GM12891 (cell line): ENCODE data around the gene RANBP17.

Source experiments
- DNase-seq: peaks from one replicate; pipeline ENCODE4 v3.0.0; 2011; ENCODE audit warnings: low spot score; ENCODE audit not compliant: insufficient read length
- FAIRE-seq: peaks from 2 replicates; lab custom pipeline; 2011; peaks lifted over from hg19 to GRCh38; lab: Jason Lieb, UNC
- PAX5 ChIP-seq: IDR thresholded peaks from 2 replicates; pipeline ENCODE4 v1.6.1; 2011; ENCODE audit warnings: low read length, moderate library complexity, mild to moderate bottlenecking; ENCODE audit not compliant: insufficient read depth, severe bottlenecking
- POLR2A ChIP-seq: IDR thresholded peaks from 2 replicates; pipeline ENCODE4 v1.6.1; 2011; ENCODE audit warnings: low read depth, low read length, control low read depth
- POLR2AphosphoS5 ChIP-seq: IDR thresholded peaks from 2 replicates; pipeline ENCODE4 v1.6.1; 2011; ENCODE audit warnings: low read depth, low read length, control low read depth
- POU2F2 ChIP-seq: IDR thresholded peaks from 2 replicates; pipeline ENCODE4 v1.6.1; 2011; ENCODE audit warnings: low read depth, mild to moderate bottlenecking, control low read depth, low read length, moderate library complexity
- SPI1 ChIP-seq: IDR thresholded peaks from 2 replicates; pipeline ENCODE4 v1.6.1; 2011; ENCODE audit warnings: low read depth, low read length, control low read depth
- TAF1 ChIP-seq: IDR thresholded peaks from 2 replicates; pipeline ENCODE4 v1.6.1; 2011; ENCODE audit warnings: low read depth, low read length, control low read depth

Gene RANBP17

DNA sequence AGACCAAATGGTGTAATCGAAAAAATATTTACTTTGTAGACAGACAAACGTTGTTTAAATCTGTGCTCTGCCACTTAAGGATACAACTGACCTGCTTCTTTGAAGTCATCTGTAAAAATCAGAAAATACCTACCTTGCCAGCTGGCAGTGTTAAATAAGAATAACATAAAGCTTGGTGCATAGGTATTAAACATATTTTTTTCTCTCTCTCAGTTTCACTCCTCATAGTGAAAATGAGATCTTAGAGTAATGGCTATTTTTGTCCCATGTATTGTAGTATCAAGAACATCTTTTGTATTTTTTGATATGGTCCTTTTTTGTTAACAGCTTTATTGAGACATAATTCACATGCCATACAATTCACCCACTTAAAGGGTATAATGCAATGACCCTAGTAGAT, 17.9 kb upstream of the RANBP17 start:
- FAIRE-seq: no peak
- TF ChIP-seq TAF1 (no peak), POLR2A (no peak), SPI1 (no peak), POU2F2 (no peak), POLR2AphosphoS5 (no peak), PAX5 (no peak)
- no peak for DNase-seq

DNA sequence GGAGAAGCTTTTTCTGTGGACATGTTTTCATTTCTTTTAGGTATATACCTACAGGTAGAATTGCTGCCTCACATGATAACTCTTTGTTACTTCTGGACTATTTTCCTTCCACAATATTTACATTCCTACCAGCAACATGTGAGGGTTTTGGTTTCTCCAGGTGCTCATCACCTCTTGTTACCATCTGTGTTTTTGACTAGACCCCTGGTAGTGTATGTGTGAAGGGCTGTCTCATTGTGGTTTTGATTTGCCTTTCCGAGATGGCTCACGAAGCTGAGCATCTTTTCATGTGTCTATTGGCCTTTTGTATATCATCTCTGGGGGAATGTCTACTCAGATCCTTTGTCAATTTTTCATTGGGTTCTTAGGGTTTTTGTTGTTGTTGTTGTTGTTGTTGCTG, 17.2 kb upstream of the RANBP17 start:
- TF ChIP-seq POLR2A (no peak), SPI1 (no peak), POU2F2 (no peak), POLR2AphosphoS5 (no peak), PAX5 (no peak), TAF1 (no peak)
- FAIRE-seq (no peak), DNase-seq (no peak)

DNA sequence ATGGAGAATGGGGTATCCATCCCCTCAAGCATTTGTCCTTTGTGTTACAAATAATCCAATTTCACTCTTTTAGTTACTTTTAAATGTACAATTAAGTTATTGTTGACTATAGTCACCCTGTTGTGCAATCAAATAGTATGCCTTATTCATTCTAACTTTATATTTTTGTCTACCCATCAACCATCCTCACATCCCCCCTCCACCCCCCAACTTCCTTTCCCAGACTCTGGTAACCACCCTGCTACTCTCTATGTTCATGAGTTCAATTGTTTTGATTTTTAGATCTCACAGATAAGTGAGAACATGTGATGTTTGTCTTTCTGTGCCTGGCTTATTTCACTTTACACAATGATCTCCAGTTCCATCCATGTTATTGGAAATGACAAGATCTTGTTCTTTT, 15.4 kb upstream of the RANBP17 start:
- FAIRE-seq (no peak), DNase-seq (no peak)
- TF ChIP-seq POLR2A (no peak), PAX5 (no peak)

DNA sequence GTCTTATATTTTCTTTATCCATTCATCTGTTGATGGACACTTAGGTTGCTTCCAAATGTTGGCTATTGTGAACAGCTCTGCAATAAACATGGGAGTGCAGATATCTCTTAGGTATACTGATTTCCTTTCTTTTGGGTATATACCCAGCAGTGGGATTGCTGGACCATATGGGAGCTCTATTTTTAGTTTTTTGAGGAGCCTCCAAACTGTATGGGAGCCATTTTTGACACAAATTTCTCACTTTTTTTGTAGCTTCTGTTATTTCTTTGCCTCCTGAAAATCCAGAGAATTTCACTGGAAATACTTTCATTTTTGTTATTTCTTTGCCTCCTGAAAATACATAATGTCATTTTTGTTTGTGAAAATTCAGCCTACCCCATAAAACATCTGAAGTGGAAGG, 15.0 kb upstream of the RANBP17 start:
- no peak for FAIRE-seq
- TF ChIP-seq POU2F2 (no peak), TAF1 (no peak), POLR2A (no peak), POLR2AphosphoS5 (no peak), SPI1 (no peak), PAX5 (no peak)

DNA sequence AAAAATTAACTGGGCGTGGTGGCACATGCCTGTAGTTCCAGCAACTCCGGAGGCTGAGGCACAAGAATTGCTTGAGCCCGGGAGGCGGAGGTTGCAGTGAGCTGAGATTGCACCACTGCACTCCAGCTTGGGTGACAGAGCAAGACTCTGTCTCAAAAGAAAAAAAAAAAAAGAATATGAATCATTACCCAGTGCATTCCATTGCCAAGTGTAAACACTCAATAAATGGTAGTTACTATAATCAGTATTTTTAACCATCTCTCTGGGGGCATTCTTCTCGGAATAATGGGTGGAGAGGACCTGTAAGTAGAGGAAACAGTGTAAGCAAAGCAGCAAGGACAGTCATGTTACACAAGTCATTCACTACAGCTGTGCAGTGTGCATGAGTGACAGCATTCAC, 13.8 kb upstream of the RANBP17 start:
- DNase-seq (no peak), FAIRE-seq (no peak)
- TF ChIP-seq POLR2A (no peak), PAX5 (no peak)

More for the DNA sequence above, 15.0 kb upstream of the RANBP17 start:
- DNase-seq: no peak

DNA sequence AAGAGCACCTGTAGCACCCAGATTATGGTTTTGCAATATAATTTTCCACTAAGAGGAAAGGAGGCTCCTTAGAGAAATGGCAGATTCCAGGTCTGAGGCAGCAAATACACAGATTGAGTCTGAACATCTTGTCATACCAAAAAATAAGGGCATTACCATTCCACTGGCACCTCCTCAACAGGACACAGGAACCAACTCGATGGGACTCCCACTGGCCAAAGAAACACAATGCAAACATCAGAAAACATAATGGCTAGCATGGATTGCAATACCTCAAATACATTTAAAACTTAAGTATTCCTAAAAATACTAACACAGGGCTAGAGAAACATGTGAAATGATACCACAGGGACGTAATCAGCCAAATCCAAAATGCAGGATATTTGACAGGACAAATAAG, 12.4 kb upstream of the RANBP17 start:
- FAIRE-seq (no peak), DNase-seq (no peak)
- no peak for TF ChIP-seq PAX5
- TF ChIP-seq POU2F2: no peak
- TF ChIP-seq SPI1: no peak
- no peak for TF ChIP-seq TAF1
- no peak for TF ChIP-seq POLR2A
- no peak for TF ChIP-seq POLR2AphosphoS5

DNA sequence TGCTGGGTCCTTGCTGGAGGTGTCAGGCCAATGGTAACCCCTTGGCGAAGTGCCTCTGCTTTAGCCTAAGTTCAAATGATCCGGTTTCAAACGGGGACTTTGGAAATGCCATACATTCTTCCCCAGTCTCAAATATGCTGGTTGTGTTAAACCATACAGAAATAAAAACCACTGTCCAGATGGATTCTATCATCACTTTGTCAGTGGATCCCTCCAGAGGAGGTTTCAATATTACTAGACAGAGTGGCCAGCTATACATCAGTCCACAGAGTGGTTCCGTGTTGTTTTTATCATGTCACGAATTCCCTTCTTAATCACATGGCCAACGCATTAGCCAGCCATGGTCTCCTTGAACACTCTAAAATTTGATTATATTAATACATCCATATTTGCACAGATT, 7.3 kb upstream of the RANBP17 start:
- DNase-seq (no peak), FAIRE-seq (no peak)
- no peak for TF ChIP-seq POLR2A
- TF ChIP-seq POU2F2: no peak
- no peak for TF ChIP-seq TAF1
- no peak for TF ChIP-seq POLR2AphosphoS5
- TF ChIP-seq SPI1: no peak
- TF ChIP-seq PAX5: no peak

DNA sequence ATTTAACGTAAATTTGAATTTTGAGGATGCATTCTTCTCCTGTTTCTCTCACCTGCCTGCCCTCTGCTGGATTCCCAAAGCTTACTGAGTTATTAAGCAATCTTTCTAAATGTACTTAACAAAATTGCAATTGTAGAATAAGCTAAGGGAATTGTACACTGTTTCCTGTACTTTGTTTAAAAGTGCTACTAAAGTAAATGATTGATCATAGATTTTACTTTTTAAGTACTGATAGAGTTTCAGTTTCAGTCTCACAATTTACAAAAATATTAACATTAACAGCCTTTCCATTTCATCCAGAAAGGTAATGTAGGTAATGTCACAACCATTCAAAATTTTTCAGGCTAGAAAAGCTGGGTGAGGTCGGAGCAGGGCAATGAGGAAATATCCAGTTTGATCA, 4.8 kb upstream of the RANBP17 start:
- FAIRE-seq: no peak
- TF ChIP-seq SPI1 (no peak), PAX5 (no peak), POU2F2 (no peak)
- DNase-seq: no peak

DNA sequence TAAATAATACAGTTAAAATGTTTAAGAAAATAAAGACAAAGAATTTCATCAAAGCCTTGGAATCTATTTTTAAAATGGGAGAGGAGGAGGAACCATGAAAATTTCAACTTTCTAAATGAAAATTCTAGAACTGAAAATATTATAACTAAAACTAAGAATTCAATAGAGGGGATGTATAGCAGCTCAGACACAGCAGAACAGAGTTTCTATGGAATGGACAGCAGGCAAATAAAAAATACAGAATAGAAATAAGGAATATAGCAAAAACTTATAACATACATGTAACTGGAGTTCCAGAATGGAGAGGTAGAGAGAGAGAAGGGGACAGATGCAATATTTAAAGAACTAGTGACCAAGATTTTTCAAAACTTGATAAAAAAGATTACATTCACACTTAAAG, 1.4 kb upstream of the RANBP17 start:
- DNase-seq: no peak
- no peak for FAIRE-seq
- no peak for TF ChIP-seq POU2F2
- TF ChIP-seq TAF1: no peak
- no peak for TF ChIP-seq PAX5
- TF ChIP-seq POLR2A: no peak
- no peak for TF ChIP-seq POLR2AphosphoS5
- TF ChIP-seq SPI1: no peak

DNA sequence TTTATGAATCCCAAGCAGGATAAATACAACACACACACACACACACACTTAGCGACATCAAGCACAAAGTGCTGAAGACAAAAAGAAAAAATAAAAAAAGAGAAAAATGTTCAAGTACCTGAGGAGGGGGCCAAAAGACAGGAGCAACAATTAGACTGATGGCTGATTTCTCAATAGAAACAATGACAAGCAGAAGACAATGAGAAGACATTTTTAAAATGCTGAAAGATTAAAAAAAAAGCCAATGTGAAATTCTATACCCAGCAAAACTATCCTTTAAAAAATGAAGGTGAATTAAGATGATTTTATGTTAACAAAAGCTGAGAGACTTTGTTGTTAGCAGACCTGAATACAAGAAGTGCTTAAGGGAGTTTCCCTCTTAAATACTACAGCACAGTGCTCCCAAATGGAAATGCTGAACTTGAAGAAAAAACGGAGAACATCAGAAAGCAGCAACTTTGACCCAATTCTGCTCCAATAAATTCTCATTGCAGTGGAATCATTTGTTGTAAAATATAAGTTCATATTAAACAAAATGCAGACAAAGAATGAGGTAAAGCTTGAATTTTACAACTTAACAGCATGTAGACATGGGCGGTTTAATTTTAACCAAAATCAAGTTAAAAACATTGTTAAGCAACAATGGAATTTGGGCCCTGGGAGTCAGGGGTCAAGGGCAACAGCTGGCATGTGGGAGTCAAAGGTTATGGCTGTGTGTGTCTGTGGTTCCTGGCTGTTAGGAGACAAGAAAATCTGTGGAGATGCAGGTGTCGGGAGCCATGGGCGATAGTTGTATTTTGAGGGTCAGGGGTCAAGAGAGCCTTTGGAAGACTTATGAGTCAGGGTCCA, 776 bp upstream of the RANBP17 start:
- TF ChIP-seq SPI1: no peak
- TF ChIP-seq TAF1: no peak
- no peak for TF ChIP-seq POLR2A
- TF ChIP-seq POLR2AphosphoS5: no peak
- TF ChIP-seq POU2F2: no peak
- no peak for TF ChIP-seq PAX5
- no peak for DNase-seq
- FAIRE-seq: no peak
